SJSA1 (cell line): ENCODE measurements around the gene KBTBD8. TPM values are rescaled to one million over a fixed set of nuclear protein-coding genes. Genes with fewer than 3 reads are reported as not detected.

Experiments
- DNase-seq, 2 experiments: peaks; one replicate each; pipeline ENCODE4 v3.0.0-alpha.2; 2015 to 2020; ENCODE audit warnings: low spot score in 2 of 2, low read depth in 1 of 2
- H3K27ac ChIP-seq: fragments of 250-450 bp; sonication (Bioruptor Pico); 2 replicates; pipeline ENCODE4 v1.5.1; 2020; ENCODE audit warnings: mild to moderate bottlenecking, moderate library complexity
- H3K27me3 ChIP-seq: fragments of 250-450 bp; sonication (Bioruptor Pico); replicated peaks from 2 replicates; pipeline ENCODE4 v1.5.1; 2020; ENCODE audit warnings: mild to moderate bottlenecking, moderate library complexity
- H3K36me3 ChIP-seq: fragments of 250-450 bp; sonication (Bioruptor Pico); 2 replicates; pipeline ENCODE4 v1.5.1; 2020; ENCODE audit warnings: mild to moderate bottlenecking
- H3K4me1 ChIP-seq: fragments of 250-450 bp; sonication (Bioruptor Pico); replicated peaks from 2 replicates; pipeline ENCODE4 v1.6.1; 2021; ENCODE audit warnings: mild to moderate bottlenecking
- H3K4me3 ChIP-seq: fragments of 250-450 bp; sonication (Bioruptor Pico); 2 replicates; pipeline ENCODE4 v1.5.1; 2020; ENCODE audit warnings: mild to moderate bottlenecking
- H3K9me3 ChIP-seq: fragments of 250-450 bp; sonication (Bioruptor Pico); replicated peaks from 2 replicates; pipeline ENCODE4 v1.5.1; 2020; ENCODE audit warnings: mild to moderate bottlenecking
- total RNA-seq: library from RNA; depleted of rRNA; stranded (reverse); fragments of >200 nt; shearing (Covaris generic); gene quantifications from 2 replicates; pipeline ENCODE4 v1.2.3, GENCODE V29; 2014

KBTBD8 gene
- total RNA-seq, 1 experiment from 2014 or later, result 3.9 TPM

DNA sequence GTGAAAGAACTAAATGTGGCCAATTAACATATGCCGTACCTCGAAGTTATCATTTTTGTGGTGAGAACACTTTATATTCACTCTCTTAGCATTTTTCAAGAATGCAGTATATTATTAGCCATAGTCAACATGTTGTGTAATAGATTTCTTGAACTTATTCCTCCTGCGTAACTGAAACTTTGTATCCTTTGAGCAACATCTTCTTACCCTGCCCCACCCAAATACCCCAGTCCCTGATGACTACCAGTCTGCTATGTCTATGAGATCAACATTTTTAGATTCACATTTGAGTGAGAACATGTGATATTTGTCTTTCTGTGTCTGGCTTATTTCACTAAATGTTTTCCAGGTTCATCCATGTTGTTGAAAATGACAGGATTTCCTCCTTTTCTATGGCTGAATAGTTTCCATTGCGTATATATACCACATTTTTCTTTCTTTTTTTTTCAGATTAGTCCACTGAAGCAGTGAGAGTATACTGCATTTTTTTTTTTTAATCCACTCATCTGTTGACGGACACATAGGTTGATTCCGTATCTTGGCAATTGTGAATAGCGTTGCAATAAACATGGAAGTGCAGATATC lies 12.7 kb upstream of the KBTBD8 start:
- no peaks in the 10 kb centered on the region for H3K9me3 ChIP-seq
- no peak overlapping the region for H3K4me3 ChIP-seq
- H3K27me3 ChIP-seq, result 0 out of 2 replicates have a peak, but pooled peaks cover 3% of the 10 kb centered on the region
- H3K27ac ChIP-seq, result no peak overlapping the region
- H3K36me3 ChIP-seq, result no peaks in the 10 kb centered on the region
- no peaks in the 10 kb centered on the region for H3K4me1 ChIP-seq
- DNase-seq, result no peak

DNA sequence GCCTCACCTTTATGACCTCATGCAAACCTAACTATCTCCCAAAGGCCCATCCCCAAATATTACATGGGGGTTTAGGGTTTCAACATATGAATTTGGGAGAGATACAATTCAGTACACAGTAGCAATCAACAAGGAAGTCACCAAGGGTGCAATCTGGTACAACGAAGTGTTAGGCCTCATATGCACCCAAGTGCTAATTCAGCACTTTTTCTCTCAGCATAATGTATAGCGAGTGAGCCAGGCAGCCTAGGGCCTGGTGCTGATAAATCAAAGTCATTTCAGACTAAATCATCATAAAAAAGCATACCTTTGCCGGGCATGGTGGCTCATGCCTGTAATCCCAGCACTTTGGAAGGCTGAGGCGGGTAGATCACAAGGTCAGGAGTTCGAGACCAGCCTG lies 11.7 kb upstream of the KBTBD8 start:
- Histone ChIP-seq H3K27me3 (0 out of 2 replicates have a peak, but pooled peaks cover 3% of the 10 kb centered on the region), H3K27ac (no peak overlapping the region), H3K36me3 (no peaks in the 10 kb centered on the region), H3K4me3 (no peak overlapping the region), H3K4me1 (peaks cover 2% of the 10 kb centered on the region; the same call in 1 of the 2 replicates), H3K9me3 (no peaks in the 10 kb centered on the region)
- no peak for DNase-seq

DNA sequence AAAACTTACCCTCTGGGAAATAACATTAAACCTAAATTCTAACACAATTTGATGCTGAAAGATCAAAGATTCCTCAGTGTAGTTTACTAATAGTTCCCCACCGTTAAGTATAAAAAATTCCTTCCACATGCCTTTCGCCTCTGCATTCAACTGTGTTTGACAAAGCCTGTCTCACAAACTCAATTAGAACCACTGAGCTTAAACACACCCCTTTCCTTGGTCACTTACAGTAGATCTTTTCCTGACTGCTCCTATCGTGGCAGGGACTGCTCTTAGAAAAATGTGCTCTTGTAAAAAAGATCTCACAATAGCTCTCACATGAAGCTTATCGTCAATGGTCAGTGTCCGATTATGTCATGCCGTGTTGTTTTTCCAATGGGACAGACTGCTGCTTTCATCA lies 8.9 kb upstream of the KBTBD8 start:
- no peak overlapping the region for H3K27ac ChIP-seq
- no peaks in the 10 kb centered on the region for H3K9me3 ChIP-seq
- no peaks in the 10 kb centered on the region for H3K27me3 ChIP-seq
- peaks cover 3% of the 10 kb centered on the region; the same call in 1 of the 2 replicates for H3K4me1 ChIP-seq
- DNase-seq, result no peak
- no peak overlapping the region for H3K4me3 ChIP-seq
- H3K36me3 ChIP-seq, result no peaks in the 10 kb centered on the region

DNA sequence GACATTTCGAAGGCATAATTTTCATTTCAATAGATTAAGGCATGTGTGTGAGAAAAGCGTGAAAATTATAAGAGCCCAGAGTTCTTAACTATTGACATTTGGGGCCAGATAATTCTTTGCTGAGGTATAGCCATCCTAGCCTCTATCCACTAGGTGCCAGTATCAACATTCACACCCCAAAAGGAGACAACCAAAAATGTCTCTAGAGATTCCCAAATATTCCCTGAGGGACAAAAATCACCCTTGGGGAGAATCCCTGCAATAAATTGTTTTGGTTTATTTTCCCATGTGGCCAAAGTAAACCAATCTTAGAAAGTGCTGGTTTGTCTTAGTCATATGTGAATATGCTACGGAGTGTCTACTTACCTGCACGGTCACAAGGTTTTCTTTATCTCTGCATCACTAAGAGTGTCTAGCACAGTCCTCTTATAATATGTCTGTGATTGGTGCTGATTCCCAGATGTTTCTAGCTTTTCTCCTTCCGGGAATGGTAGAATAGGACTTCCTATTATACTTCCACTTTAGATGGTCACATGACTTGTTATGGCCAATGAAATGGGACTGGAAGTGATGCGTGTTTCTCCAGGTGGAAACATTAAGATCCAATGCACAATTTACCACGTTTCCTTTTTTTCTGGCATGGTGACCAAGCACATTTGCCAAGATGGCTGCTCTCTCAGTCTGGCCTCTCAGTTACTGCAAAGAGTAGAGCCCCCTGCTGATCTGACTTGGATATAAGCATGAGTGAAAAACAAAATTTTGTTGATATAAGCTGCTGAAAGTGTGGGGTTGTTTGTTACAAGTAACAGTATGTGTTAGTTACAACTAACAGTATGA lies 8.0 kb upstream of the KBTBD8 start:
- DNase-seq, result no peak
- no peak overlapping the region for H3K27ac ChIP-seq
- H3K9me3 ChIP-seq, result no peaks in the 10 kb centered on the region
- no peaks in the 10 kb centered on the region for H3K36me3 ChIP-seq
- H3K4me3 ChIP-seq, result no peak overlapping the region
- peaks cover 3% of the 10 kb centered on the region; the same call in 1 of the 2 replicates for H3K4me1 ChIP-seq
- H3K27me3 ChIP-seq, result no peaks in the 10 kb centered on the region

DNA sequence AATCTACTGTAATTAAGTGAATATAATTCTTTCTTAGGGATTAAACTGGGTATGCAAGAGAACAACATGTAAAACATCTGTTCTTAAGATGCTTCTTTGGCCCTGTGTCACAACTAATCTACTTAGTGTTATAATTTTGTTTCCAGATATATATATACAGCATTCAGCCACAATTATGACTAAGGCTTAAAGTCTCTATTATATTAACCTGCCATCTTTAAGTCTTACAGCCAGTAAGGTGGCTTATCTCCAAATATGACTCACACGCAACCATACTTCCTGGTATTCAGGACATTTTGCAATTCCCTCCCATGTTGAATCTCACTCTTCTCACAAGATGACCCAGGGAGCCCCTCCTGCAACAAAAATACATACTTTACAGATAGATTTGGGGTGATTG lies 6.6 kb upstream of the KBTBD8 start:
- Histone ChIP-seq H3K4me1 (peaks cover 3% of the 10 kb centered on the region; the same call in 1 of the 2 replicates), H3K4me3 (no peak overlapping the region), H3K9me3 (no peaks in the 10 kb centered on the region), H3K36me3 (no peaks in the 10 kb centered on the region), H3K27me3 (no peaks in the 10 kb centered on the region), H3K27ac (no peak overlapping the region)
- no peak for DNase-seq

DNA sequence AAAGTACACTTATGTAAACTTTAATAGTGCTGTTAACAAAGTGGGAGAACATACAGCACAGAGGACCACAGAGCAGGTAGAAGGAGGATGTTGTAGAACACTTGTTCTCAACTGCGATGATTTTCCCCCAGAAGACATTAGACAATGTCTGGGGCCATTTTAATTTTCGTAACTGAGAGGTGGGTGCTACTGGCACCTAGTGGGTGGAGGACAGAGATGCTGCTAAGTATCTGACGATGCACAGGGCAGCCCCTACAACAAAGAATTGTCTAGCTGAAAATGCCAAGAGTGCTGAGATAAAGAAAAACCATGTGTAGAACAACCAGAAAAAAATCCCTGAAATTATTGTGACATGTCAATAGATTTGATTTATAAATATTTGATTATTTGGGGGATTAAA lies 5.0 kb upstream of the KBTBD8 start:
- DNase-seq, result no peak
- Histone ChIP-seq H3K4me1 (peaks cover 7% of the 10 kb centered on the region), H3K27me3 (no peaks in the 10 kb centered on the region), H3K27ac (no peak overlapping the region), H3K36me3 (no peaks in the 10 kb centered on the region), H3K9me3 (no peaks in the 10 kb centered on the region), H3K4me3 (no peak overlapping the region)

DNA sequence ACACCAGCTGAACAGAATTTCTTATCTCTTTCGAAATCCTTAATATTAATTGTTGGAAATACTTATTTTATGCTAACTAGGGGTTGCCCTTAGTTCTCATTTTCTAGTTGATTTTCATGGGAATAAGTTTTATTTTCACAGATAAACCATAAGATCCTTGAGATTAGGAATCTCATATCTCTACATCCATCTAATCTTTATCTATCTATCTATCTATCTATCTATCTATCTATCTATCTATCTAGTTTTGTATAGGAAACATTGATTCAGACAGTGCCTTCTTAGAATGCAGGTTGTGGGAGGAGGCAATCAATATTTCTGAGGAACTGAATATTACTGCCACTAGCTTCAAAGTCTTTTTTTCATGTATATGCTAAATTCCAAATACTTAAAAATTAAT lies 3.5 kb upstream of the KBTBD8 start:
- no peaks in the 10 kb centered on the region for H3K9me3 ChIP-seq
- H3K27me3 ChIP-seq, result no peaks in the 10 kb centered on the region
- DNase-seq, result no peak
- H3K36me3 ChIP-seq, result no peaks in the 10 kb centered on the region
- peaks cover 13% of the 10 kb centered on the region for H3K4me1 ChIP-seq
- no peak overlapping the region for H3K4me3 ChIP-seq
- H3K27ac ChIP-seq, result no peak overlapping the region

DNA sequence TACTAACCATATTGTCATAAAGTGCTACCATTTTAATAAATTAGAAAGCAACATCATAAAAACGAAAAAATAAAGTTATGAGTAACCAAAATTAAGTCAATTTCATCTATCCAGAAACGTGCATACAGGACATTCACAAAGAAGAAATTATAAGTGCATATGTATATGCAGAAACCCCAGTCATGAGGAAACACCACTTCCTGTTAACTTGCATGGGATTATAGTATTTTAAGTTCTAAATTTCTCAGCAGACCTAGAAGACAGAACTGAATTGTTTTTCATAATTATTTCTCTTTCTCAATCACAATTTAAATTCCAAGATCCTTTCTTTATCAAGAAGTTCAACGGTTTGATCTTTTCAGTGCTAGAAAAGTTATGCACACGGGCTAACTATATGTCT lies 1.4 kb upstream of the KBTBD8 start:
- no peak for DNase-seq
- H3K4me3 ChIP-seq, result no peak overlapping the region
- no peaks in the 10 kb centered on the region for H3K27me3 ChIP-seq
- H3K36me3 ChIP-seq, result no peaks in the 10 kb centered on the region
- peaks cover 10% of the 10 kb centered on the region for H3K4me1 ChIP-seq
- no peak overlapping the region for H3K27ac ChIP-seq
- H3K9me3 ChIP-seq, result no peaks in the 10 kb centered on the region

DNA sequence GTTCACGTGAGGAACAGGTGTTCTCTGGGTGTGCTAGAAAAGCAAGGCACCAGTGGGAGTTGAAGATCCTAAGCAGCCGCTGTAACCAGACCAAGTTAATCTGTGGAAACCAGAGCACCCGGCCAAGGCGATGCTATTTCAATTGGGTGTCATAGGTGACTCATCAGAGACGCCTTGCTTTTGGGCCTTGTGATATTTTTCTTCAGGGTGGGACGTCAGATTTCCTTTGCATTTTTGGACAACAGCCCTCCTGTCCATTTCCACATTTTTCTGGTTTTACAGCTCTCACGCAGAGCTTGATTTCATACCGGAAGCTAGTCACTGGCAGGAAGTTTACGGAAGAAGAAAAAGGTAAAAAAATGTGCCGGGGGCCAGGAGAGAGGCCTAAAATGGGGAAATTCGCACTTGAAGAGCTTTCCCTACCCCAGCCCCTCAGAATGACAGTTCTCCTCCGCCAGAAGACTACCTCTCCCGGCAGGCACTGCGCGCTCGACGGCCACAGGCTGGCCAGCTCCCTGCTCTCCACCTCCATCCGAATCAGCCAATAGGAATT lies 471 bp upstream of the KBTBD8 start:
- Histone ChIP-seq H3K4me1 (peaks cover 10% of the 10 kb centered on the region), H3K27me3 (no peaks in the 10 kb centered on the region), H3K27ac (no peak overlapping the region), H3K4me3 (peak overlapping the region; percentile 66), H3K36me3 (no peaks in the 10 kb centered on the region), H3K9me3 (no peaks in the 10 kb centered on the region)
- no peak for DNase-seq

DNA sequence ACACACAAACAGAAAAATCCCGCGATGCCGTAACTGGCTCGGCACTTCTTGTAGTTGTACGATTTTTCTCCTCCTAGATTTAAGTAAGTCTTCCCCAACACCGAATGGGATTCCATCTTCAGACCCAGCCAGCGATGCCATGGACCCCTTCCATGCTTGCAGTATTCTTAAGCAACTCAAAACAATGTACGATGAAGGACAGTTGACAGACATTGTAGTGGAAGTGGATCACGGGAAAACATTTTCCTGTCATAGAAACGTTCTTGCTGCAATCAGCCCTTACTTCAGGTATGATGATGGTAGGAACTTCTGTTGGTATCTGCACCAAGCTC lies 763 bp downstream of the KBTBD8 start:
- peaks cover 10% of the 10 kb centered on the region for H3K4me1 ChIP-seq
- H3K27ac ChIP-seq, result no peak overlapping the region
- H3K27me3 ChIP-seq, result no peaks in the 10 kb centered on the region
- H3K36me3 ChIP-seq, result no peaks in the 10 kb centered on the region; the same call in 1 of the 2 replicates
- DNase-seq, result no peak
- peak overlapping the region; percentile 66 for H3K4me3 ChIP-seq
- H3K9me3 ChIP-seq, result no peaks in the 10 kb centered on the region

DNA sequence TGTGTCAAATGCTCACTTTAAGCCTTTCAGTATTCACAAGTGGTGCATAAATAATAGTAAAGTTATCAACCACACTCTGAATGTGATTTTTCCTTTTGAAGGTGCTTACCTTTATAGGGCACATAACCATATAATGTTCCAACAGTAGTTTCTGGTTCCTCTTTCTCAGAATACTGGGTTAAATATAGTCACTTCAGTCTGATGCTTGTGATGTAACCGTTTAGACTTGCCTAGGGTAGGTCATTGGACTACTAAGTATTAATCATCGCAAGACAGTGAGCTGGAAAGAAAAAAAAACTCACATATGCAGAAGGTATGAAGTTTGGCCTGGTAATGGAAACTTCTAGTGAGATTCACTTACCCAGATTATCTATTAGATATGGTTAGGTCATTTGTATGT lies 1.9 kb downstream of the KBTBD8 start:
- no peaks in the 10 kb centered on the region for H3K9me3 ChIP-seq
- no peaks in the 10 kb centered on the region; the same call in 1 of the 2 replicates for H3K36me3 ChIP-seq
- no peak overlapping the region for H3K27ac ChIP-seq
- DNase-seq, result no peak
- peaks cover 10% of the 10 kb centered on the region for H3K4me1 ChIP-seq
- no peak overlapping the region for H3K4me3 ChIP-seq
- H3K27me3 ChIP-seq, result no peaks in the 10 kb centered on the region

DNA sequence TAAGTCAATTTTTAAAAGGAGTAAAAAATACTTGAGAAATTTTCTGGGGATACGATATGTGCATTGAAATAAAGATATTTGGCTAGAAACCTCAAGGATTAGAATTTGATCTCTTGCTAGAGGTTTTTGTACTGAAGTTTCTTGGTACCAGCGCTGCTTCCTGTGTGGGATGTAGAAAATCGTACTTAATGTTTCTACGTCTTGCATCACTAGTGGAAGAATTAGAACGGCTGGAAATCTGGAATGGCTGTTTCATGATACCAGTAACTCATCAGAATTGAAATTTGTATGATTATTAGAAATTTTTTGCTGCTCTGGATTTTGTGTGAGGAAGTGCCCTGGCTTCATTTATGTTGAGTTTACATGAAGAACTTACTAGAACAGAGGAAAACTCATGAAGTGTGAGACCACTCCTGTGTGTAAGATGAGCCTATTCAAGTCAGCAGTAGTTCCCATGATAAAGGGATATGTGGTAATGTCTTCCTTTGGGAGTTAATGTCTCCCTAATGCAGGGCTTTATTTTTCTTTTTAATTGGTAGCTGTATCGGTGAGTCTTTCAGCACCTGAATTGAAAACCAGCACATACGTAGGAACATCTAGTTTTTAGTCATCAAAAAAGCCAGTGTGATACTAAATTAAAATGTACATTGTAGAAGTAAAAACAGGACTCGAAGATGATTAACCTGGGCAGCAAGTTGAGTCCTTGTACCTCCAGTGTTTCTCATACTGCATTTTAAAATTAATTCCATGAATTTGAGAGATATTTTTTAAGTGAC lies 3.2 kb downstream of the KBTBD8 start:
- no peak for DNase-seq
- H3K4me3 ChIP-seq, result no peak overlapping the region
- H3K4me1 ChIP-seq, result peaks cover 13% of the 10 kb centered on the region
- H3K27ac ChIP-seq, result no peak overlapping the region
- no peaks in the 10 kb centered on the region; the same call in 1 of the 2 replicates for H3K36me3 ChIP-seq
- no peaks in the 10 kb centered on the region for H3K9me3 ChIP-seq
- H3K27me3 ChIP-seq, result no peaks in the 10 kb centered on the region

DNA sequence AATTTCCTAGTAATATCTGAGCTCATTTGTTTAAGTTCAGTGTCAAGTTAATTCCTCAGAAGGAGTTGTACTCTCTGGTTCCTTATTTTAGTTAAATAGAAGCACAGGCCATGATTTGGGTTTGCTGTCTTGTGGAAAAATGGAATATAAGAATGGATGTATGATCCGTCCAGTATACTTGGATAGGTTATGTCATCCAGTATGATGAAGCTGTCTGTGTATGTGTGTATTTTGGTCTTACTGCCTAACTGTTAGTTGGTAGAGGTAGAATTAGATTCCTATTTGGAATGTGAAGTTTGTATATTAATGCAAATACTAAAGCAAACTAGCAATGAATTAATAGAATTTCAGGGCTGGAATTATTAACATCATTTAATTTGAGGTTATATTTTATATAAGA lies 7.9 kb downstream of the KBTBD8 start:
- Histone ChIP-seq H3K27me3 (no peaks in the 10 kb centered on the region), H3K4me1 (peaks cover 11% of the 10 kb centered on the region), H3K9me3 (no peaks in the 10 kb centered on the region), H3K36me3 (no peaks in the 10 kb centered on the region; the same call in 1 of the 2 replicates), H3K27ac (no peak overlapping the region), H3K4me3 (no peak overlapping the region)
- DNase-seq, result no peak
